ENCODE data around the gene SLC37A4. TPM values are rescaled to one million over a fixed set of nuclear protein-coding genes. Genes with fewer than 3 reads are reported as not detected.

Gene SLC37A4
- total and polyA plus RNA-seq, 2 of the 13 experiments (the other 11 are each of a cell fraction or from before 2014, with no cell fraction given), result 43.0 to 56.1 TPM

DNA sequence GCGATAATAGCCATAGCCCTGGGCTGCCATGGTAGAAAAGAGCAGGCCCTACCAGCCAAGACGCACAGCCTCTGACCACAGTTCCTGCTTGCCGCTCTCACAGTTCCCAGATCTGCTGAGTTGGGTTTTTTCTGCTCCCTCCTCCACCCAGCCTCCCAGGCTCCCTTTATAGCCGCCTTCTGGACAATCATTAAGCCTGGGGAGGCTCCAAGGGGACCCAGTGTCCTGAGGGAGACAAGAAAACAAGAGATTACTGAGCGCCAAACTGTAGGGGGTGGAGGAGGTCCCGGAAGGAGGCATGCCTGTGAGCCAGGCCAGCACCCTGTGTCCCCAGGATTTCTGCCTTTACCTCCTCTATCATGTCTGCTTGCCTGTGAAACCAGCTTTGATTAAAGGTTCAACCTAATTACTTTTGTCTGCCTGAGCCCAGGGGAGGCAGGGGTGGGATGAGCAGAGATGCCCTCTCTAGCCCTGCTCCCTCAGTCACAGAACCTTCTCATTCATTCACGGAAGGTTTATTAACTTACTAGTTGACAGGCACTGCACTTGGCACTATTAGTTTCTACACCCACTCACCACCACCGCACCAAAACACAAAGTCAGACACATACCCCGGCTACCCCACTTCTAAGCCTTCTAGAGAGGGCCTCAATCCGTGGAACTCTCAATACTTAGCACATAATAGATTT, 1.2 kb downstream of the SLC37A4 start (continued):
- no peak for TF ChIP-seq MED13 (CRISPR knock-in tag; IDR thresholded peaks at IDR 0.05)
- TF ChIP-seq ZNF205 (CRISPR knock-in tag; IDR thresholded peaks at IDR 0.05), result no peak
- TF ChIP-seq, protein P1, sequence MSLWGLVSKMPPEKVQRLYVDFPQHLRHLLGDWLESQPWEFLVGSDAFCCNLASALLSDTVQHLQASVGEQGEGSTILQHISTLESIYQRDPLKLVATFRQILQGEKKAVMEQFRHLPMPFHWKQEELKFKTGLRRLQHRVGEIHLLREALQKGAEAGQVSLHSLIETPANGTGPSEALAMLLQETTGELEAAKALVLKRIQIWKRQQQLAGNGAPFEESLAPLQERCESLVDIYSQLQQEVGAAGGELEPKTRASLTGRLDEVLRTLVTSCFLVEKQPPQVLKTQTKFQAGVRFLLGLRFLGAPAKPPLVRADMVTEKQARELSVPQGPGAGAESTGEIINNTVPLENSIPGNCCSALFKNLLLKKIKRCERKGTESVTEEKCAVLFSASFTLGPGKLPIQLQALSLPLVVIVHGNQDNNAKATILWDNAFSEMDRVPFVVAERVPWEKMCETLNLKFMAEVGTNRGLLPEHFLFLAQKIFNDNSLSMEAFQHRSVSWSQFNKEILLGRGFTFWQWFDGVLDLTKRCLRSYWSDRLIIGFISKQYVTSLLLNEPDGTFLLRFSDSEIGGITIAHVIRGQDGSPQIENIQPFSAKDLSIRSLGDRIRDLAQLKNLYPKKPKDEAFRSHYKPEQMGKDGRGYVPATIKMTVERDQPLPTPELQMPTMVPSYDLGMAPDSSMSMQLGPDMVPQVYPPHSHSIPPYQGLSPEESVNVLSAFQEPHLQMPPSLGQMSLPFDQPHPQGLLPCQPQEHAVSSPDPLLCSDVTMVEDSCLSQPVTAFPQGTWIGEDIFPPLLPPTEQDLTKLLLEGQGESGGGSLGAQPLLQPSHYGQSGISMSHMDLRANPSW (CRISPR knock-in tag; IDR thresholded peaks at IDR 0.05; ENCODE audit: borderline replicate concordance), result no peak
- TF ChIP-seq KLF9 (CRISPR knock-in tag; IDR thresholded peaks at IDR 0.05; ENCODE audit: low read depth), result no peak
- peak; percentile 52; the same call in 1 of the 2 replicates for TF ChIP-seq ZNF747 (CRISPR knock-in tag; IDR thresholded peaks at IDR 0.05; ENCODE audit: borderline replicate concordance)
- no peak for TF ChIP-seq FOXA3 (CRISPR knock-in tag; IDR thresholded peaks at IDR 0.05)
- no peak for TF ChIP-seq MXD4 (CRISPR knock-in tag; IDR thresholded peaks at IDR 0.05)
- TF ChIP-seq XRCC5 (optimal IDR thresholded peaks at IDR 0.05; ENCODE audit: low read length), result no peak
- 0 out of 2 replicates have a peak, but pooled peaks have one; percentile 17 for TF ChIP-seq MYC (CRISPR knock-in tag; IDR thresholded peaks at IDR 0.05; ENCODE audit: borderline replicate concordance)
- no peak for TF ChIP-seq SRSF4 (IDR thresholded peaks at IDR 0.05; ENCODE audit: low read depth, low read length, poor library complexity, severe bottlenecking)
- no peak for TF ChIP-seq ZFP36 (IDR thresholded peaks at IDR 0.05; ENCODE audit: borderline replicate concordance, low read depth, low read length, partially characterized antibody)
- no peak for TF ChIP-seq HNRNPK (IDR thresholded peaks at IDR 0.05; ENCODE audit: low read depth, low read length, poor library complexity, severe bottlenecking)
- TF ChIP-seq MTF1 (CRISPR knock-in tag; IDR thresholded peaks at IDR 0.05), result no peak
- no peak for TF ChIP-seq RORA (CRISPR knock-in tag; IDR thresholded peaks at IDR 0.05)
- TF ChIP-seq, protein P2, sequence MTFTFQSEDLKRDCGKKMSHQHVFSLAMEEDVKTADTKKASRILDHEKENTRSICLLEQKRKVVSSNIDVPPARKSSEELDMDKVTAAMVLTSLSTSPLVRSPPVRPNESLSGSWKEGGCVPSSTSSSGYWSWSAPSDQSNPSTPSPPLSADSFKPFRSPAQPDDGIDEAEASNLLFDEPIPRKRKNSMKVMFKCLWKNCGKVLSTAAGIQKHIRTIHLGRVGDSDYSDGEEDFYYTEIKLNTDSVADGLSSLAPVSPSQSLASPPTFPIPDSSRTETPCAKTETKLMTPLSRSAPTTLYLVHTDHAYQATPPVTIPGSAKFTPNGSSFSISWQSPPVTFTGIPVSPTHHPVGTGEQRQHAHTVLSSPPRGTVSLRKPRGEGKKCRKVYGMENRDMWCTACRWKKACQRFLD (CRISPR knock-in tag; IDR thresholded peaks at IDR 0.05; ENCODE audit: borderline replicate concordance), result no peak
- TF ChIP-seq, protein P3, sequence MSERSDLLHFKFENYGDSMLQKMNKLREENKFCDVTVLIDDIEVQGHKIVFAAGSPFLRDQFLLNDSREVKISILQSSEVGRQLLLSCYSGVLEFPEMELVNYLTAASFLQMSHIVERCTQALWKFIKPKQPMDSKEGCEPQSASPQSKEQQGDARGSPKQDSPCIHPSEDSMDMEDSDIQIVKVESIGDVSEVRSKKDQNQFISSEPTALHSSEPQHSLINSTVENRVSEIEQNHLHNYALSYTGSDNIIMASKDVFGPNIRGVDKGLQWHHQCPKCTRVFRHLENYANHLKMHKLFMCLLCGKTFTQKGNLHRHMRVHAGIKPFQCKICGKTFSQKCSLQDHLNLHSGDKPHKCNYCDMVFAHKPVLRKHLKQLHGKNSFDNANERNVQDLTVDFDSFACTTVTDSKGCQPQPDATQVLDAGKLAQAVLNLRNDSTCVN (CRISPR knock-in tag; IDR thresholded peaks at IDR 0.05; ENCODE audit: borderline replicate concordance), result no peak
- TF ChIP-seq, protein P4, sequence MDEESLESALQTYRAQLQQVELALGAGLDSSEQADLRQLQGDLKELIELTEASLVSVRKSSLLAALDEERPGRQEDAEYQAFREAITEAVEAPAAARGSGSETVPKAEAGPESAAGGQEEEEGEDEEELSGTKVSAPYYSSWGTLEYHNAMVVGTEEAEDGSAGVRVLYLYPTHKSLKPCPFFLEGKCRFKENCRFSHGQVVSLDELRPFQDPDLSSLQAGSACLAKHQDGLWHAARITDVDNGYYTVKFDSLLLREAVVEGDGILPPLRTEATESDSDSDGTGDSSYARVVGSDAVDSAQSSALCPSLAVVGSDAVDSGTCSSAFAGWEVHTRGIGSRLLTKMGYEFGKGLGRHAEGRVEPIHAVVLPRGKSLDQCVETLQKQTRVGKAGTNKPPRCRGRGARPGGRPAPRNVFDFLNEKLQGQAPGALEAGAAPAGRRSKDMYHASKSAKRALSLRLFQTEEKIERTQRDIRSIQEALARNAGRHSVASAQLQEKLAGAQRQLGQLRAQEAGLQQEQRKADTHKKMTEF (CRISPR knock-in tag; IDR thresholded peaks at IDR 0.05), result peak; percentile 70
- TF ChIP-seq MAFF (IDR thresholded peaks at IDR 0.05; ENCODE audit: low read depth, low read length), result peak; percentile 96
- TF ChIP-seq U2AF1 (optimal IDR thresholded peaks at IDR 0.05; ENCODE audit: low read depth, low read length), result no peak
- no peak; the same call in 1 of the 2 replicates for TF ChIP-seq ZNF160 (CRISPR knock-in tag; IDR thresholded peaks at IDR 0.05)
- no peak for TF ChIP-seq YY1 (IDR thresholded peaks at IDR 0.05; ENCODE audit: insufficient read depth, insufficient replicate concordance, low read depth, low read length)
- TF ChIP-seq NCOA2 (CRISPR knock-in tag; IDR thresholded peaks at IDR 0.05), result peak; percentile 50; the same call in 1 of the 2 replicates
- TF ChIP-seq ZNF570 (CRISPR knock-in tag; IDR thresholded peaks at IDR 0.05; ENCODE audit: borderline replicate concordance), result no peak
- no peak for TF ChIP-seq TAF15 (IDR thresholded peaks at IDR 0.05; ENCODE audit: low read depth, low read length, poor library complexity, severe bottlenecking)

Data from HepG2 (cell line).